GM19324 (cell line): ENCODE results near the gene USP48.
"Not testable (repeated sequence)": the region's sequence is repeated elsewhere in the genome, so short reads cannot be mapped to it uniquely, and the experiment has no call there.

Experiments
- ATAC-seq: cut with Tn5 transposase; IDR thresholded peaks from one replicate; pipeline ENCODE4 v1.9.1; 2021; ENCODE audit warnings: mild to moderate bottlenecking, moderate library complexity; ENCODE audit not compliant: unreplicated experiment, low FRiP score

The USP48 gene

GRCh38 chr1:21775550-21775914 is 7.4 kb downstream of the USP48 start:
- ATAC-seq = no peak

GRCh38 chr1:21774835-21775549 is 8.0 kb downstream of the USP48 start:
- no peak for ATAC-seq

GRCh38 chr1:21773585-21773984 is 9.4 kb downstream of the USP48 start:
- ATAC-seq = peak; percentile 56

- ATAC-seq = not testable (repeated sequence)
These were observed 11.3 kb downstream of the USP48 start for GRCh38 chr1:21771672-21772071.

- not testable (repeated sequence) for ATAC-seq
These were observed 12.3 kb downstream of the USP48 start for GRCh38 chr1:21770602-21771001.

GRCh38 chr1:21770201-21770600 is 12.7 kb downstream of the USP48 start:
- no peak for ATAC-seq

GRCh38 chr1:21767106-21767505 is 15.8 kb downstream of the USP48 start:
- not testable (repeated sequence) for ATAC-seq

- no peak for ATAC-seq
These were observed 16.7 kb downstream of the USP48 start for GRCh38 chr1:21766210-21766609.

- no peak for ATAC-seq
These were observed 18.1 kb downstream of the USP48 start for GRCh38 chr1:21764615-21765423.

- no peak for ATAC-seq
These were observed 19.1 kb downstream of the USP48 start for GRCh38 chr1:21763694-21764419.

- no peak for ATAC-seq
These were observed 19.7 kb downstream of the USP48 start for GRCh38 chr1:21763236-21763635.

GRCh38 chr1:21762022-21762404 is 20.9 kb downstream of the USP48 start:
- ATAC-seq = no peak

- ATAC-seq = no peak
These were observed 21.9 kb downstream of the USP48 start for GRCh38 chr1:21761052-21761451.

- no peak for ATAC-seq
These were observed 23.1 kb downstream of the USP48 start for GRCh38 chr1:21759818-21760217.

- ATAC-seq = no peak
These were observed 23.8 kb downstream of the USP48 start for GRCh38 chr1:21759182-21759581.

- ATAC-seq = no peak
These were observed 24.3 kb downstream of the USP48 start for GRCh38 chr1:21758614-21759013.

GRCh38 chr1:21756393-21757089 is 26.4 kb downstream of the USP48 start:
- ATAC-seq = no peak

GRCh38 chr1:21755067-21755466 is 27.9 kb downstream of the USP48 start:
- no peak for ATAC-seq

- no peak for ATAC-seq
These were observed 28.4 kb downstream of the USP48 start for GRCh38 chr1:21754583-21754982.

GRCh38 chr1:21752186-21752585 is 30.8 kb downstream of the USP48 start:
- no peak for ATAC-seq

- ATAC-seq = no peak
These were observed 31.7 kb downstream of the USP48 start for GRCh38 chr1:21751281-21751680.
